ENCODE results near the gene GET4.

- no peak for TF ChIP-seq CTCF (IDR thresholded peaks at IDR 0.05)
- no peak for TF ChIP-seq POLR2A (IDR thresholded peaks at IDR 0.05)
Measured at GRCh38 chr7:938546-939185, 62.3 kb downstream of the GET4 start.

Data from body of pancreas (tissue), 4 donors.